Muscle of leg (tissue), 11 donors: ENCODE data around the gene CRY2. TPM values are rescaled to one million over a fixed set of nuclear protein-coding genes. Genes with fewer than 3 reads are reported as not detected.

Source experiments
- DNase-seq: peaks from one replicate; pipeline ENCODE4 v3.0.0; 2013
- H3K27ac ChIP-seq: one replicate; pipeline ENCODE4 v1.5.1; 2013; ENCODE audit warnings: mild to moderate bottlenecking, low read length, control low read depth
- H3K27me3 ChIP-seq: one replicate; pipeline ENCODE4 v1.6.1; 2013; ENCODE audit warnings: low read length; ENCODE audit not compliant: control insufficient read depth, insufficient read depth
- H3K36me3 ChIP-seq: one replicate; pipeline ENCODE4 v1.6.1; 2013; ENCODE audit warnings: low read length; ENCODE audit not compliant: control insufficient read depth, insufficient read depth
- H3K4me1 ChIP-seq: one replicate; pipeline ENCODE4 v1.6.1; 2013; ENCODE audit warnings: low read length; ENCODE audit not compliant: control insufficient read depth, insufficient read depth
- H3K4me3 ChIP-seq: one replicate; pipeline ENCODE4 v1.5.1; 2013; ENCODE audit warnings: low read length, control low read depth
- H3K9me3 ChIP-seq: replicated peaks from 2 replicates; pipeline ENCODE4 v1.6.1; 2013; ENCODE audit warnings: low read depth, low read length; ENCODE audit not compliant: control insufficient read depth
- WGBS: methylation state at CpG from one replicate; pipeline ENCODE4 v1.1.5; 2013; ENCODE audit warnings: missing lambda C conversion rate; ENCODE audit not compliant: insufficient coverage; 5-methylcytosine and 5-hydroxymethylcytosine counted together
- polyA plus RNA-seq, 8 donors: library from polyadenylated mRNA; unstranded; fragments of 120-200 nt; gene quantifications; one replicate each; pipeline versions ENCODE4 v1.2.1 to v1.2.3, GENCODE V29; 2013; ENCODE audit warnings: inconsistent platforms in 1 of 8, low replicate concordance in 1 of 8; ENCODE audit not compliant: insufficient read length in 8 of 8, insufficient read depth in 1 of 8
- total RNA-seq: library from RNA; stranded (reverse); fragments of 120-200 nt; gene quantifications from one replicate; pipeline ENCODE4 v1.2.4, GENCODE V29; 2013

Gene CRY2
- total and polyA plus RNA-seq, 9 donors: 24.1 to 29.3 (median 25.8) TPM

DNA sequence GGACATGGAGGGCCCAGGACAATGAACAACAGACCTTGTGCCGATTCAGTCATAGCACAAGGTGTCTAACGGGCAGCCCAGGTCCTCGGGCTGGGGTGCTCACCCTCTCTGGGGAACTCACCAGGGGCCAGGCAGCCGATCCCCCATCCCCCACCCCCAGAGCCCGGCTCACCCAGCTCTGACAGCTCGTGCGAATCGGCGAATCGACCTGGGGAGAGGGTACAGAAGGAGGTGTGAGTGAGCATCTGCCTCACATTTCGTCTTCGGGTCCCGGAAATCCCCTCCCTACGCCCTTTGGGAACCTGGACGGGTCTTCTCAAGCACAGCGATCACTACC is 70.0 kb downstream of the CRY2 start:
- Histone ChIP-seq H3K4me1 (peaks cover 28% of the 10 kb centered on the region), H3K27me3 (peaks cover 25% of the 10 kb centered on the region), H3K4me3 (peak overlapping the region; percentile 99), H3K27ac (peak overlapping the region; percentile 96), H3K9me3 (no peaks in the 10 kb centered on the region), H3K36me3 (peaks cover 30% of the 10 kb centered on the region)
- WGBS: 9% methylated on average over 7 of the region's 16 CpGs
- no peak for DNase-seq

DNA sequence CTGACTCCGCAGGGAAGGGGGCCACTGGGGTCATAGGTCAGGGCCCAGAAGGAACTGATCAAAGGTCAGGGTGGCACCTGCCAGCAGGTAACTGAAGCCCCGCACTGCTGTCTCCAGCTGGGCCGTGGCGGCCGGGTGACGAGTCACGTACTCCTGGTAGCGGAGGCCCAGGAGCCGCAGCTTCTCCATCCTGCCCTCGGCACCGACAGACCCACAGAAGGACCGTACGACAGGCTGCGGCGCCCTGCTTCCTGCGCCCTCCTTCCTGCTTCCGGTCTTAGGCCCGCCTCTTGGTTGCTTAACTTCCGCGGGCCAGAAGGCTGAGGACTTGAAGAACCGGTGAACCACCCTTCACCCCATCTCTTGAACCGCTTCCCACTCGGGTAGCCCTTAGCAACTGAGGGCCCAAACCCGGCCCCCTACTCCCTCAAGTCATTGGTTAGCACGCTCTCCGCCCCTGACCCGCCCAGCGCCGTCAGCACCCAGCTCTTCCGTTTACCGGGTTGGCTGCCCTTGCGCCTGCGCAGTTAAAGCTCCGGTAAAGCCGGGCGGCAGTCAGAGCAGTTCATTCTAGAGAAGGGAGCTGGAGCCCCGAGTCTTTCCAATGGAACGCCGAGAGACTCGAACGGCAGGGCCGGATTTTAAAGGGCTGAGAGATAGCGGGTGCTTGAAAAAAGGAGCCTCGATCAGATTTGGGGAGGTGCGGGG is 70.5 kb downstream of the CRY2 start, which contains the start of gene PEX16:
Gene PEX16, minus strand, starts transcription at position 255 of the 708 bp plus-strand sequence. Its CDS starts 66 bp downstream, at position 189.
- H3K36me3 ChIP-seq: peaks cover 30% of the 10 kb centered on the region
- under 1% methylated on average over 44 of the region's 45 CpGs for WGBS
- DNase-seq: peak; percentile 100
- H3K27me3 ChIP-seq: peaks cover 28% of the 10 kb centered on the region
- peaks cover 29% of the 10 kb centered on the region for H3K4me1 ChIP-seq
- H3K9me3 ChIP-seq: no peaks in the 10 kb centered on the region
- H3K4me3 ChIP-seq: peak within 1 kb of the TSS; percentile 99
- peak within 1 kb of the TSS; percentile 96 for H3K27ac ChIP-seq

DNA sequence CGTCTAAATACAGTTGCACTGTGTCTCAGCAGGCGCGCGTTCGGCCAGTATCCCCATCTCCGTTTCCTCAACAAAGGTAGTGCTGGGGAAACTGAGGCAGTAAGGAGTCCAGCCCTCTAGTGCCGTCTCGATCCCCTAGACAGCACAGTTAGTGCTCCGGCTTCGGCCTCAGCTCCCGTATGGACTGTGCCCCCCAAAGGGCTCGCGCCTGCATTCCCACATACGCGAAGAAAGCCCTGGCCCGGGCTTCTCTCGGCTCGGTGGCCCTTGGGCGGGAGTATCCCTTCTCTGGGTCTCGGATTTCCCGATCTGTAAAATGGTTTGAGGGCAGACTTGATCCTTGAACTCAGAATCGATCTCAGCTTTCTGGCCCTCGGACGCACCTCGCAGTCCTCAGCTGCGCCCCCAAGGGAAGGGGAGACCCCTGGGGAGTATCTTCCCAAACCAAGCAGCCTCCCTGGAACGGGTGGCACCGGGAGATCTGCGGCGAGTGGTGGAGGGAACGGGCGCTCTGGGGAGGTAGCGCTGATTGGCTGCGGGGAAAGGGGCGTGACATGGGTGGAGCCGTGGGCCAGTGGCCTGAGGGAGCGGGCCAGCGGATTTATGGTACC is 71.2 kb downstream of the CRY2 start:
- DNase-seq: peak; percentile 67
- peaks cover 33% of the 10 kb centered on the region for H3K27me3 ChIP-seq
- peak overlapping the region; percentile 96 for H3K27ac ChIP-seq
- peaks cover 32% of the 10 kb centered on the region for H3K4me1 ChIP-seq
- peak overlapping the region; percentile 99 for H3K4me3 ChIP-seq
- peaks cover 24% of the 10 kb centered on the region for H3K36me3 ChIP-seq
- WGBS: under 1% methylated on average over 30 of the region's 38 CpGs
- no peaks in the 10 kb centered on the region for H3K9me3 ChIP-seq

DNA sequence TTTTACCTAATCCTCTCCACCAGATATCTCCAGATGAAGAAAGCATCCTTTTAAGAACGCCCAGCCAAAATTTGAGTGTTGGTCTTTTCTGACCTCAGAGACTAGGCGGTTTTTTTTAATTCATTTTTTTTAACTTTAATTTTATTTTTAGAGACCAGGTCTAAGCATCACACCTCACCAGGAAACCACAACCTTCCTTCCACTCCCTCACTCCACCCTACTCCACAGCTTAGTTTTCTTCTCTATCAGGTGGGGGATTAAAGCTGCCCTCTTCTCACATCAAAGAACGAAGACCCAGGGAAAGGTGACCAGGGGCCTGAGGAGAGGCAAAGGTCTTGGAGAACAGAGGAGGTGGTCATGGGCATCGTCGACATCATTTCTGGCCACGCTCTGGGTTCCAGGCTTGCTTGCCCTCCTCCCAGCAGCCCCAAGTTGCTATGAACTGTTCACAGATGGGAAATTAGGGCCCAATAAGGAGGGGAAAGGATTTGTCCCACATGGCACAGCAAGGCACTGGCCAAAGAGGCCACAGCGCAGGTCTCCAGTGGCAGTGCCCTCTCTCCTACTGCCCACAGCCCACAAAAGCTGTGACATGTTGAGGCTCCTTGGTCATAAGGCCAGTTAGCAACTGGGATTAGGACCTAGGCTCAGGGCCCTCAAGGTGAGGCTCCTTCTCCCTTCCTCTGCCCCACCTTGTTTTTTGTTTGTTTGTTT is 71.8 kb downstream of the CRY2 start:
- H3K27ac ChIP-seq: peak overlapping the region; percentile 96
- H3K4me1 ChIP-seq: peaks cover 32% of the 10 kb centered on the region

DNA sequence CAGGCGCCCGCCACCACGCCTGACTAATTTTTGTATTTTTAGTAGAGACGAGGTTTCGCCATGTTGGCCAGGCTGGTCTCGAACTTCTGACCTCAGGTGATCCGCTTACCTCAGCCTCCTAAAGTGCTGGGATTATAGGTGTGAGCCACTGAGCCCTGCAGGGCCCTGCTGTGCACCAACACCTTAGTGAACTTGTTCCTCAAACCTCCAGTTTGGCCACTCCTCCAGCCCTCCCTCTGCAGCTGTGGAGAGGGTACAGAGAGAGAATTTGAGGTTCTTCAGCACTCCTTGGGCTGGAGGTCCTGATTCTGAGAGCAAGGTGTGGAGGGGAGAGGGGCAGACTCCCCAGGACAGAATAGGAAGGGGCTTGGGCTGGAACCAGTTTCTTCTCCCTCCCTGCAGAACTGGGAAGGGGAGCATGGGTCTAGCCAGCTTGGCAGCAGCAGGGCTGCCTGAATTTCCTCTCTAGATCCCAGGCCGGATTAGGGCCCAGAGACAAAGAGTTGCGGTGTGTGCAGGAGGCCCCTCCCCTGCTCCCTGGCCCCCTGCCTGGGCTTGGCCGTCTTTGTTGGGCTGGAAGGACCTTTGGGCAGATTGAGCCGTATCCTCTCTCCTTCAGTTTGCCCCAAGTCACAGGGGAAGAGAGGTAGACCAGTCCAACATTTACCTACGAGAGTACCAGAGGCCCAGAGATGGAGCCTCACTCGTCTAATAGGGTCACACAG is 72.7 kb downstream of the CRY2 start:
- Histone ChIP-seq H3K36me3 (peaks cover 9% of the 10 kb centered on the region), H3K4me3 (no peak overlapping the region), H3K9me3 (no peaks in the 10 kb centered on the region), H3K27ac (no peak overlapping the region), H3K4me1 (peaks cover 32% of the 10 kb centered on the region), H3K27me3 (peaks cover 48% of the 10 kb centered on the region)
- 14% methylated on average over 3 of the region's 13 CpGs for WGBS
- DNase-seq: no peak

More for the DNA sequence above, 71.8 kb downstream of the CRY2 start:
- DNase-seq: no peak
- Histone ChIP-seq H3K36me3 (peaks cover 17% of the 10 kb centered on the region), H3K4me3 (peak overlapping the region; percentile 99), H3K9me3 (no peaks in the 10 kb centered on the region), H3K27me3 (peaks cover 39% of the 10 kb centered on the region)
- 90% methylated on average over 2 of the region's 7 CpGs for WGBS

DNA sequence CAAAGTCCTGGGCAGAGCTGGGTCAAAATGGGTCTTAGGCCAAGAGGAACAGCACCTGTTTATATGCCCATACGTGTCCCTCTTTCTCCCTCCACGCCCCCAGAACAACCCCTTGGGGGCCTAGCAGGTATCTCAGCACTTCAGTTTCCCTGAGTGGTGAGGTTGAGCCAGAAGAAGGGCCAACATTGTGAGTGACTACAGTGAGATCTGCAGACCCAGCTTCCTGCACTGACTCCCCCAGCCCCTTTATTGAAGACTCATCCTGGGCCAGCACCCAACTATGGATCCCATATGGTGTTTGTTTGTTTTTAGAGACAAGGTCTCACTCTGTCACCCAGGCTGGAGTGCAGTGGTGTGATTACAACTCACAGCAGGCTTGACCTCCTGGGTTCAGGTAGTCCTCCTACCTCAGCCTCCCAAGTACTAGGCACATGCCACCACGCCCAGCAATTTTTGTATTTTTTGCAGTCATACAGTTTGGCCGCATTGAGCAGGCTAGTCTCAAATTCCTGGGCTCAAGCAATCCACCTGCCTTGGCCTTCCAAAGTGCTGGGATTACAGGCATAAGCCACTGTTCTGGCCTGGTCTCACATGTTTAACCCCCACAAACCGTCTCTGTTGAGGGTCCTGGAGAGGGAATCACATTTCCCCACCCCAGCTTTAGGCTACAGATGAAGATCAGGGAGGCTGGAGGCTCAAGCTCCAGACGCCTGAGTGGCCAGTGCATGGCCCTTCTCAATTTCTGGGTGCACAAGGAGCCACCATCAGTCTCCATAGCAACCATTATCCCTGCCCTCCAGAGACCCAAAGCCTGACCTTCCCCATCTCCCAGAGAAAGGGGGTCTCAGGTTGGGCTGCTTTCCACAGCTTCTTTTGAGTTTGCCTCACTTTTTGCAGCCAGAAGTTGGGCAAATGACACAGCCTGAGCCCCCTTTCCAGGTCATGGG is 73.5 kb downstream of the CRY2 start:
- H3K4me1 ChIP-seq: peaks cover 32% of the 10 kb centered on the region

DNA sequence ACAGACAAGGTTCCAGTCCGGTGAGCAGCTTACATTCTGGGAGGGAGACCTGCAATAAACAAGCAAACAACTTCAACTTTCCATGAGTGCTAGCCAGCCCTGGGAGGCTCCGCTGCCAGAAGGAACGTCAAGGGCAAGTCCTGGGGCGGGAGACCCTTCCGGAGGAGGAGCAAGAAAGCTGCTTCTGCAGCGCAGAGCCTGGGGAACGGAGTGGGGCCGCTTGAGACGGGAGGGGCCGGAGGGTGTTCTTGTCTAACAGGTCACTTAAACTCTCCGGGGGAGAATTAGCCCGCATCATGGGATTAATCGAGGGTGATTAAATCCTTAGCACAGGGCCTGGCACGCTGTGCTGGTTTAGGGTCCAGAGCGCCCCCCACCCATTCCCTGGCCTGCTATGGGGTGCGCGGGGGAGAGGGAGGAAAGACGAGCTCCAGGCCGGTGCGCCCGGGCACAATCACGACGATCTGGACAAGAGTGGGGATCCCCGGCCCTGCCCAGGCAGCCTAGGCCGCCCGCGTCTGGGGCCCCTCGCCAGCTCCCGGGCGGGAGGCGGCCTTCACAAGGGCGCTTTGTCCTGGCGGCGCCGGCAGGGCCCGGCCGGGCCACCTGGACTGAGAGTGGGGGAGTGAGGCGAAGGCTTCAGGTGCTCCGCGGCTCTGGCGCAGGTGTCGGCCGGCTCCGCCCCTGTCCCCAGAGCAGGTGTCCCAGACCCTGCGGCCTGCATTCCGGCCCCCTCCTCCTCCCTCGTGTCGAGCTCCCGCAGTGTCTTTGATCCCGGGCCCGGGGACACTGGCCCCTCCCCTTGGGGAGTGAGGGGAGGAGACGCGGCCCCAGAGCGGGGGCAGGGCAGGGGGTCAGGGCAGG is 74.5 kb downstream of the CRY2 start:
- H3K9me3 ChIP-seq: no peaks in the 10 kb centered on the region
- H3K4me3 ChIP-seq: no peak overlapping the region
- peaks cover 32% of the 10 kb centered on the region for H3K4me1 ChIP-seq
- peaks cover 53% of the 10 kb centered on the region for H3K27me3 ChIP-seq
- no peak overlapping the region for H3K27ac ChIP-seq
- WGBS: 7% methylated on average over 41 of the region's 54 CpGs
- peak; percentile 76 for DNase-seq
- no peaks in the 10 kb centered on the region for H3K36me3 ChIP-seq

More for the DNA sequence above, 73.5 kb downstream of the CRY2 start:
- Histone ChIP-seq H3K4me3 (no peak overlapping the region), H3K27me3 (peaks cover 51% of the 10 kb centered on the region), H3K36me3 (peaks cover under 1% of the 10 kb centered on the region), H3K27ac (no peak overlapping the region), H3K9me3 (no peaks in the 10 kb centered on the region)
- DNase-seq: no peak
- whole genome bisulfite sequencing: 61% methylated on average over 3 of the region's 6 CpGs

DNA sequence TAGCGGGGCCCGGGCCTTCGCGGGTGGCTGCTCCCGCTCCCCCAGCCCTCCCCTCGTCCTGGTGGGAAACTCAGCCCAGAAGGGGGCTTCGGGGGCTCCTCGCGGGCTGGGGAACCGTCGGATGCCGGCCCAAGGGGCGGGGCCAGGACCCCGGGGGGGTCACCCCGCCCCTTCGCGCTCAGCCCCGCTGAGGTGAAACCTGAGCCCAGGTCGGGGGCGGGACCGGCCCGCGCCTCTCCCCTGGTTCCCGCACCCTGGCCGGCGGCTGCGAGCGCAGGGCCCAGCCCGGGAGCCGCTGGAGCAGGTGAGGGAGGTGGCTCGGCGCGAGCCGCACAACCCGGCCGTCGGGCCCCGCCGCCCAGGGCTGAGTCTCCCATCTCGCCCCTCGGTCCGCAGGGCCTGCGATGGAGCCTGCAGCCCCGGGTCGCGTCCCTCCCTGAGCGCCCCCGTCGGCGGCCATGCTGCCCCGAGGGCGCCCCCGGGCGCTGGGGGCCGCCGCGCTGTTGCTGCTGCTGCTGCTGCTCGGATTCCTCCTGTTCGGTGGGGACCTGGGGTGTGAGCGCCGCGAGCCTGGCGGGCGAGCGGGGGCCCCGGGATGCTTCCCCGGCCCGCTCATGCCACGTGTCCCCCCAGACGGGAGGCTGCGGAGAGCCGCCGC is 75.3 kb downstream of the CRY2 start, which contains the start of gene LARGE2:
Gene LARGE2, plus strand, starts transcription at position 232 of the 658 bp plus-strand sequence. Its CDS starts 227 bp downstream, at position 459.
- no peak for DNase-seq
- Histone ChIP-seq H3K27me3 (peaks cover 53% of the 10 kb centered on the region), H3K9me3 (no peaks in the 10 kb centered on the region), H3K4me3 (no peak within 1 kb of the TSS), H3K36me3 (no peaks in the 10 kb centered on the region), H3K27ac (no peak within 1 kb of the TSS), H3K4me1 (peaks cover 25% of the 10 kb centered on the region)
- under 1% methylated on average over 72 of the region's 73 CpGs for WGBS
